K562 (cell line): ENCODE results near the gene SOD1. TPM values are rescaled to one million over a fixed set of nuclear protein-coding genes. Genes with fewer than 3 reads are reported as not detected.

ENCODE experiments used
- ATAC-seq: fragments of 200-7000 bp; cut with Tn5 transposase; 3 replicates; pipeline ENCODE4 v1.9.1; 2020; ENCODE audit warnings: moderate library complexity
- BruUV-seq: library from RNA; stranded (reverse); fragments of 400-500 nt; replicated peaks from 2 replicates; lab custom pipeline; 2021; lab: Mats Ljungman, UMichigan
- CTCF ChIA-PET: fragments of 300-600 bp; formaldehyde crosslinking; extraction: SDS; loops from one replicate; lab custom pipeline; 2021; ENCODE audit warnings: low intra/inter-chr PET ratio; lab: Yijun Ruan, JAX
- POLR2A ChIA-PET: fragments of 300-600, 350-650 bp; sonication (Branson Sonifier 250); formaldehyde crosslinking; extraction: SDS; loops from one replicate; lab custom pipeline; 2021; ENCODE audit warnings: antibody characterized with exemption, inconsistent platforms; lab: Yijun Ruan, JAX
- DNase-seq, 4 experiments: peaks; one replicate each; pipeline versions ENCODE4 v3.0.0 to v3.0.0-alpha.2; 2011 to 2018; ENCODE audit warnings: low spot score in 3 of 4, mixed read lengths in 3 of 4; ENCODE audit errors: extremely low read depth in 1 of 4
- FAIRE-seq: peaks from 2 replicates; lab custom pipeline; 2011; peaks lifted over from hg19 to GRCh38; lab: Jason Lieb, UNC
- H2AFZ ChIP-seq: 2 replicates; pipeline ENCODE4 v1.6.0; 2011; ENCODE audit warnings: low read depth, low read length, control low read depth, inconsistent platforms
- H3K27ac ChIP-seq: fragments of 200-600 bp; 3 replicates; pipeline ENCODE4 v1.8.0; 2011; ENCODE audit warnings: low read depth, mild to moderate bottlenecking, control low read depth, inconsistent platforms, low read length, moderate library complexity, mixed read lengths; ENCODE audit errors: extremely low read depth
- H3K27me3 ChIP-seq, 2 experiments: fragments of 300-600 bp in 1 of 2; 2 replicates in 1 of 2; 3 replicates in 1 of 2; pipeline versions ENCODE4 v1.6.0 to v1.8.0; 2011; ENCODE audit warnings: inconsistent platforms in 2 of 2, low read length in 2 of 2, mild to moderate bottlenecking in 1 of 2, mixed read lengths in 1 of 2, moderate library complexity in 1 of 2; ENCODE audit not compliant: control insufficient read depth in 2 of 2, insufficient read depth in 2 of 2
- H3K36me3 ChIP-seq: fragments of 300-600 bp; 3 replicates; pipeline ENCODE4 v1.8.0; 2011; ENCODE audit warnings: mild to moderate bottlenecking, low read length, inconsistent platforms; ENCODE audit not compliant: control insufficient read depth, insufficient read depth
- H3K4me1 ChIP-seq, 2 experiments: fragments of 200-600 bp in 1 of 2; replicated peaks in 1 of 2; 2 replicates in 1 of 2; 3 replicates in 1 of 2; pipeline versions ENCODE4 v1.5.1 to v1.8.0; 2011; ENCODE audit warnings: inconsistent platforms in 2 of 2, low read length in 2 of 2, mild to moderate bottlenecking in 1 of 2, mixed read lengths in 1 of 2, moderate library complexity in 1 of 2; ENCODE audit not compliant: control insufficient read depth in 2 of 2, insufficient read depth in 2 of 2
- H3K4me2 ChIP-seq: 2 replicates; pipeline ENCODE4 v1.6.1; 2011; ENCODE audit warnings: low read length, control low read depth, inconsistent platforms, mixed read lengths; ENCODE audit not compliant: insufficient read depth
- H3K4me3 ChIP-seq: fragments of 200-600 bp; sonication (generic), shearing (Covaris generic); 2 replicates; pipeline ENCODE4 v1.5.1; 2016; ENCODE audit warnings: control low read depth, inconsistent platforms
- H3K79me2 ChIP-seq: fragments of 200-600 bp; 3 replicates; pipeline ENCODE4 v1.8.0; 2011; ENCODE audit warnings: low read length, inconsistent platforms; ENCODE audit not compliant: control insufficient read depth, insufficient read depth
- H3K9ac ChIP-seq, 2 experiments: 2 replicates each; pipeline versions ENCODE4 v1.6.0 to v1.6.1; 2011; ENCODE audit warnings: low read depth in 2 of 2, low read length in 2 of 2, control low read depth in 1 of 2, inconsistent platforms in 1 of 2, mild to moderate bottlenecking in 1 of 2, mixed read lengths in 1 of 2; ENCODE audit not compliant: insufficient read depth in 1 of 2
- H3K9me1 ChIP-seq: one replicate; pipeline ENCODE4 v1.6.0; 2011; ENCODE audit warnings: inconsistent platforms, mild to moderate bottlenecking, low read length, moderate library complexity; ENCODE audit not compliant: control insufficient read depth, insufficient read depth
- H3K9me3 ChIP-seq: replicated peaks from 2 replicates; pipeline ENCODE4 v1.5.1; 2011; ENCODE audit warnings: low read depth, low read length, inconsistent platforms; ENCODE audit not compliant: control insufficient read depth, insufficient read depth
- H4K20me1 ChIP-seq: replicated peaks from 2 replicates; pipeline ENCODE4 v1.6.1; 2011; ENCODE audit warnings: low read length, inconsistent platforms, mixed read lengths; ENCODE audit not compliant: control insufficient read depth, insufficient read depth
- CEBPB ChIP-seq: fragments of 450-650 bp; IDR thresholded peaks from 2 replicates; pipeline ENCODE4 v1.6.1; 2016; ENCODE audit warnings: missing genetic modification characterization, missing compliant biosample characterization
- CEBPG ChIP-seq, 3 experiments: fragments of 200-800 bp in 1 of 3; sonication (Bioruptor generic) in 1 of 3; sonication (generic) in 1 of 3; formaldehyde crosslinking in 1 of 3; IDR thresholded peaks in 2 of 3; conservative IDR thresholded peaks in 1 of 3; 2 replicates each; pipeline versions ENCODE4 v1.6.1 to v1.8.0; 2016 to 2022; ENCODE audit warnings: missing compliant biosample characterization in 2 of 3, missing genetic modification characterization in 2 of 3, mild to moderate bottlenecking in 1 of 3, missing genetic modification reagents in 1 of 3
- JUND ChIP-seq, 2 experiments: IDR thresholded peaks; 2 replicates in 1 of 2; 3 replicates in 1 of 2; pipeline ENCODE4 v1.6.1; 2011; ENCODE audit warnings: borderline replicate concordance in 2 of 2, low read depth in 2 of 2, low read length in 2 of 2, improper control_type of control experiment in 1 of 2, missing biosample characterization in 1 of 2, missing genetic modification characterization in 1 of 2, missing genetic modification reagents in 1 of 2
- MEIS2 ChIP-seq: fragments of 450-650 bp; IDR thresholded peaks from 2 replicates; pipeline ENCODE4 v1.6.1; 2014; ENCODE audit warnings: mild to moderate bottlenecking; ENCODE audit not compliant: partially characterized antibody
- TAF15 ChIP-seq: fragments of 200-400 bp; formaldehyde crosslinking; IDR thresholded peaks from 2 replicates; pipeline ENCODE4 v1.6.1; 2017; ENCODE audit warnings: mild to moderate bottlenecking, low read depth, low read length, moderate library complexity
- ZNF79 ChIP-seq: fragments of 250-450 bp; sonication (Bioruptor Pico); IDR thresholded peaks from 2 replicates; pipeline ENCODE4 v1.4.0; 2020; ENCODE audit warnings: low read depth, mild to moderate bottlenecking, moderate library complexity
- WGBS: fragments of 100-300 bp; shearing (Covaris generic); methylation state at CpG from one replicate; pipeline ENCODE4 v1.1.6; 2016; ENCODE audit warnings: low coverage, mixed read lengths; ENCODE audit not compliant: insufficient coverage; ENCODE audit errors: missing lambda C conversion rate; 5-methylcytosine and 5-hydroxymethylcytosine counted together
- in situ Hi-C: fragments of 300-500 bp; cut with MboI; formaldehyde crosslinking; loops from 4 replicates; pipeline ENCODE4 v1.15.0; 2018; ENCODE audit warnings: inconsistent platforms, mixed read lengths
- intact Hi-C: fragments of 100-400 bp; cut with micrococcal nuclease; formaldehyde crosslinking; loops from 2 replicates; pipeline ENCODE4 v1.14.2; 2022
- polyA plus RNA-seq, 8 experiments: library from polyadenylated mRNA; depleted of rRNA in 4 of 8; stranded (reverse) in 5 of 8; unstranded in 3 of 8; fragments of >200 nt; fragmentation: Nextera tagmentation in 2 of 8; fragmentation: Illumina TruSeq in 1 of 8; extraction: Ambion mirVana in 2 of 8; extraction: Trizol in 1 of 8; gene quantifications; 2 replicates each; pipeline versions ENCODE4 v1.2.1 to v1.2.3, GENCODE V29; 2011 to 2014; ENCODE audit warnings: inconsistent platforms in 1 of 8, missing spikeins in 1 of 8
- total RNA-seq, 7 experiments: library from RNA; depleted of rRNA in 6 of 7; stranded (reverse); fragments of >200 nt in 6 of 7; fragmentation: Illumina TruSeq in 2 of 7; extraction: Trizol in 2 of 7; gene quantifications; 2 replicates each; pipeline versions ENCODE4 v1.2.1 to v1.2.3, GENCODE V29; 2011 to 2021; ENCODE audit warnings: low replicate concordance in 1 of 7
- TF ChIP-seq, protein P1 (sequence below), 2 experiments: fragments of 450-650 bp in 1 of 2; sonication (generic) in 1 of 2; formaldehyde crosslinking in 1 of 2; IDR thresholded peaks in 1 of 2; conservative IDR thresholded peaks in 1 of 2; 2 replicates each; pipeline versions ENCODE4 v1.6.1 to v1.8.1; 2016 to 2023; ENCODE audit warnings: mild to moderate bottlenecking in 2 of 2, moderate library complexity in 2 of 2, inconsistent platforms in 1 of 2, missing genetic modification reagents in 1 of 2

The SOD1 gene
- total and polyA plus RNA-seq, 9 of the 15 experiments (the other 6 are each of a cell fraction or from before 2014, with no cell fraction given) = 452 to 1,409 (median 633) TPM

DNA sequence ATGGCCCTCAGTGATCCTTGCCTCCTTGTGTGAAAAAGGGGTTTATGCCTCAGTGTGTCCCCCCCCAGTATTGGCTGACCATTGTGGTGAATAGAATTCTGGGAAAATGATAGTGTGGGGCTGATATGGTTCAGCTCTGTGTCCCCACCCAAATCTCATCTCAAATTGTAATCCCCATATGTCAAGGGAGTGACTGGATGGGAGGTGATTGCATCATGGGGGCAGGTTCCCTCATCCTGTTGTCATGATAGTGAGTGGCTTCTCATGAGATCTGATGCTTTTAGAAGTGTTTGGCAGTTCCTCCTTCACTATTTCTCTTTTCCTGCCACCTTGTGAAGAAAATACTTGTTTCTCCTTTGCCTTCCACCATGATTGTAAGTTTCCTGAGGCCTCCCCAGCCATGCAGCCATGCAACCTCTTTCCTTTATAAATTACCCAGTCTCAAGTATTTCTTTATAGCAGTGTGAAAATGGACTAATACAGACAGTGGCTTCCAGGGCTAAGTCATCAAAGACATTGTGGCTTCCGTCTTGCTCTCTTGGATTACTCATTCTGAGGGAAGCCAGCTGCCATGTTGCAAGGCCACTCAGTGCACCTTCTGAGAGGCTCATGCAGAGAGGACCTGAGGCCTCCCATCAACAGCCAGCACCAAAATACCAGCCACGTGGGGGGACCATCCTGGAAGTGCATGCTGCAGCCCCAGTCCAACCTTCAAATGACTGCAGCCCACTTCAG is 40.6 kb upstream of the SOD1 start:
- no peak overlapping the region for H3K4me2 ChIP-seq
- FAIRE-seq (no peak), ATAC-seq (no peak), DNase-seq (no peak)
- no peaks in the 10 kb centered on the region for H3K9me3 ChIP-seq
- WGBS = 9% methylated on average over 2 of the region's 2 CpGs
- ChIA-PET CTCF (no interaction called here), POLR2A (no interaction called here)
- H4K20me1 ChIP-seq = no peaks in the 10 kb centered on the region
- H3K27ac ChIP-seq = no peak overlapping the region
- no peak overlapping the region for H2AFZ ChIP-seq
- H3K27me3 ChIP-seq = peaks cover 0 to 2% of the 10 kb centered on the region in 2 experiments; a peak in 1 of 5 replicates
- TF ChIP-seq TAF15 (no peak), MEIS2 (peak; percentile 6), JUND (IDR thresholded peaks at IDR 0.05; ENCODE audit: borderline replicate concordance, low read depth, low read length) (0 out of 2 replicates have a peak, but pooled peaks have one; percentile 5), JUND (tag; IDR thresholded peaks at IDR 0.05; ENCODE audit: borderline replicate concordance, low read depth, low read length) (no peak), ZNF79 (no peak), CEBPG (CRISPR knock-in tag; IDR thresholded peaks at IDR 0.05) (no peak), CEBPG (tag; conservative IDR thresholded peaks at IDR 0.05 in 1 of 2, IDR thresholded peaks at IDR 0.05 in 1 of 2) (peak; percentile 14 to 58; a peak in 1 of 4 replicates), CEBPB (0 out of 2 replicates have a peak, but pooled peaks have one; percentile 13)
- TF ChIP-seq, protein P1, sequence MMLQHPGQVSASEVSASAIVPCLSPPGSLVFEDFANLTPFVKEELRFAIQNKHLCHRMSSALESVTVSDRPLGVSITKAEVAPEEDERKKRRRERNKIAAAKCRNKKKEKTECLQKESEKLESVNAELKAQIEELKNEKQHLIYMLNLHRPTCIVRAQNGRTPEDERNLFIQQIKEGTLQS (IDR thresholded peaks at IDR 0.05) = peak; percentile 76
- TF ChIP-seq, protein P1 (CRISPR knock-in tag; conservative IDR thresholded peaks at IDR 0.05) = no peak
- no TSS peak for BruUV-seq
- H3K79me2 ChIP-seq = no peaks in the 10 kb centered on the region
- in situ Hi-C loops = no loop called here
- H3K9me1 ChIP-seq = no peaks in the 10 kb centered on the region
- intact Hi-C loops = no loop called here
- H3K9ac ChIP-seq = no peak overlapping the region
- H3K36me3 ChIP-seq = no peaks in the 10 kb centered on the region
- H3K4me3 ChIP-seq = no peak overlapping the region
- no peaks in the 10 kb centered on the region for H3K4me1 ChIP-seq
